GM21576 (cell line): ENCODE results near the gene GLT1D1.
A peak's percentile ranks its signal among the peaks of the same experiment; 100 is the strongest.

Experiments
- ATAC-seq: cut with Tn5 transposase; IDR thresholded peaks from one replicate; pipeline ENCODE4 v1.9.1; 2021; ENCODE audit warnings: mild to moderate bottlenecking, moderate library complexity; ENCODE audit not compliant: unreplicated experiment

GLT1D1 gene

GRCh38 chr12:128956755-128957154 lies 103.5 kb downstream of the GLT1D1 start:
- no peak for ATAC-seq

- ATAC-seq: no peak
Measured at GRCh38 chr12:128959901-128960300, 106.6 kb downstream of the GLT1D1 start.

- no peak for ATAC-seq
Measured at GRCh38 chr12:128961308-128961902, 108.1 kb downstream of the GLT1D1 start.

GRCh38 chr12:128961957-128962356 lies 108.7 kb downstream of the GLT1D1 start:
- no peak for ATAC-seq

- no peak for ATAC-seq
Measured at GRCh38 chr12:128966203-128966810, 113.0 kb downstream of the GLT1D1 start.

GRCh38 chr12:128968668-128969067 lies 115.4 kb downstream of the GLT1D1 start:
- ATAC-seq: no peak

GRCh38 chr12:128969480-128970055 lies 116.3 kb downstream of the GLT1D1 start:
- peak; percentile 87 for ATAC-seq

GRCh38 chr12:128970110-128970509 lies 116.8 kb downstream of the GLT1D1 start:
- ATAC-seq: no peak

GRCh38 chr12:128970941-128971340 lies 117.7 kb downstream of the GLT1D1 start:
- no peak for ATAC-seq

- no peak for ATAC-seq
Measured at GRCh38 chr12:128971802-128972201, 118.5 kb downstream of the GLT1D1 start.

- ATAC-seq: no peak
Measured at GRCh38 chr12:128973883-128974681, 120.8 kb downstream of the GLT1D1 start.

GRCh38 chr12:128974881-128975280 lies 121.6 kb downstream of the GLT1D1 start:
- no peak for ATAC-seq

- peak; percentile 56 for ATAC-seq
Measured at GRCh38 chr12:128976120-128976738, 123.0 kb downstream of the GLT1D1 start.

GRCh38 chr12:128977441-128977840 lies 124.2 kb downstream of the GLT1D1 start:
- ATAC-seq: no peak

GRCh38 chr12:128978067-128978466 lies 124.8 kb downstream of the GLT1D1 start:
- no peak for ATAC-seq

GRCh38 chr12:128980623-128981022 lies 127.3 kb downstream of the GLT1D1 start:
- ATAC-seq: no peak

GRCh38 chr12:128981971-128982533 lies 128.8 kb downstream of the GLT1D1 start:
- no peak for ATAC-seq

GRCh38 chr12:128982933-128983332 lies 129.7 kb downstream of the GLT1D1 start:
- ATAC-seq: no peak

GRCh38 chr12:128983371-128983770 lies 130.1 kb downstream of the GLT1D1 start:
- ATAC-seq: no peak

GRCh38 chr12:128986957-128987356 lies 133.7 kb downstream of the GLT1D1 start:
- ATAC-seq: no peak

- no peak for ATAC-seq
Measured at GRCh38 chr12:128989287-128989686, 136.0 kb downstream of the GLT1D1 start.
